Thyroid gland (tissue), 4 donors: Measurements from ENCODE around the gene OR2Y1. TPM values are rescaled to one million over a fixed set of nuclear protein-coding genes. Genes with fewer than 3 reads are reported as not detected.

Experiments used
- DNase-seq, 2 donors: peaks; one replicate each; pipeline ENCODE4 v3.0.0-alpha.2; 2019
- H3K27ac ChIP-seq, 3 donors: fragments of 200-600 bp; sonication (generic); 1 replicate in 2 of 3; 2 replicates in 1 of 3; pipeline ENCODE4 v1.5.1; 2016 to 2019; ENCODE audit warnings: mild to moderate bottlenecking in 1 of 3, moderate library complexity in 1 of 3
- H3K27me3 ChIP-seq: fragments of 200-600 bp; sonication (generic); one replicate; pipeline ENCODE4 v1.5.1; 2019
- H3K36me3 ChIP-seq, 2 donors: fragments of 200-600 bp; sonication (generic); one replicate each; pipeline ENCODE4 v1.5.1; 2016 to 2019
- H3K4me1 ChIP-seq, 2 donors: fragments of 200-600 bp; sonication (generic); one replicate each; pipeline ENCODE4 v1.5.1; 2017 to 2019
- H3K4me3 ChIP-seq, 3 donors: fragments of 200-600 bp; sonication (generic); replicated peaks in 1 of 3; 1 replicate in 2 of 3; 2 replicates in 1 of 3; pipeline ENCODE4 v1.5.1; 2016; ENCODE audit warnings: mild to moderate bottlenecking in 1 of 3
- H3K9me3 ChIP-seq: fragments of 200-600 bp; sonication (generic); one replicate; pipeline ENCODE4 v1.5.1; 2017
- CTCF ChIP-seq, 6 experiments: fragments of 200-600 bp in 3 of 6; fragments of 450-650 bp in 3 of 6; sonication (generic) in 3 of 6; IDR thresholded peaks; one replicate each; pipeline ENCODE4 v1.5.1; 2016 to 2019; ENCODE audit warnings: antibody characterized with exemption in 6 of 6, mild to moderate bottlenecking in 2 of 6, inconsistent platforms in 1 of 6, moderate library complexity in 1 of 6
- POLR2A ChIP-seq, 2 donors: fragments of 450-650 bp; IDR thresholded peaks; one replicate each; pipeline ENCODE4 v1.6.1; 2017; ENCODE audit warnings: antibody characterized with exemption in 2 of 2, mild to moderate bottlenecking in 2 of 2, moderate library complexity in 1 of 2
- WGBS, 2 donors: methylation state at CpG; one replicate each; pipeline ENCODE4 v1.1.5; 2017; 5-methylcytosine and 5-hydroxymethylcytosine counted together
- intact Hi-C: fragments of 100-400 bp; cut with DNase I; formaldehyde crosslinking; loops from one replicate; pipeline ENCODE4 v1.15.1; 2023
- total RNA-seq, 4 donors: library from RNA; depleted of rRNA; stranded (reverse); fragments of >200 nt; gene quantifications; one replicate each; pipeline ENCODE4 v1.2.3, GENCODE V29; 2016

Gene OR2Y1
- total RNA-seq, 4 donors from 2014 or later = not detected

GRCh38 chr5:180736536-180736935 lies 3.3 kb downstream of the OR2Y1 start:
- no peaks in the 10 kb centered on the region for H3K27me3 ChIP-seq
- intact Hi-C loops = no loop called here
- no peaks in the 10 kb centered on the region for H3K4me1 ChIP-seq
- no peak for DNase-seq
- no peak overlapping the region for H3K4me3 ChIP-seq
- 82% methylated on average over 2 of the region's 2 CpGs for WGBS, 2 donors
- H3K36me3 ChIP-seq = no peaks in the 10 kb centered on the region
- H3K27ac ChIP-seq = no peak overlapping the region
- TF ChIP-seq POLR2A (IDR thresholded peaks at IDR 0.05) = no peak
- TF ChIP-seq CTCF (IDR thresholded peaks at IDR 0.05) = no peak
- no peaks in the 10 kb centered on the region for H3K9me3 ChIP-seq

GRCh38 chr5:180724944-180725343 lies 14.9 kb downstream of the OR2Y1 start:
- Histone ChIP-seq H3K27ac (no peak overlapping the region), H3K9me3 (no peaks in the 10 kb centered on the region), H3K36me3 (no peaks in the 10 kb centered on the region), H3K27me3 (no peaks in the 10 kb centered on the region), H3K4me3 (no peak overlapping the region), H3K4me1 (no peaks in the 10 kb centered on the region)
- TF ChIP-seq POLR2A (IDR thresholded peaks at IDR 0.05) (no peak), CTCF (IDR thresholded peaks at IDR 0.05) (no peak)
- no peak for DNase-seq
- whole genome bisulfite sequencing, 2 donors = 89 to 91% methylated on average over 8 of the region's 8 CpGs
- intact Hi-C loops = no loop called here

DNA sequence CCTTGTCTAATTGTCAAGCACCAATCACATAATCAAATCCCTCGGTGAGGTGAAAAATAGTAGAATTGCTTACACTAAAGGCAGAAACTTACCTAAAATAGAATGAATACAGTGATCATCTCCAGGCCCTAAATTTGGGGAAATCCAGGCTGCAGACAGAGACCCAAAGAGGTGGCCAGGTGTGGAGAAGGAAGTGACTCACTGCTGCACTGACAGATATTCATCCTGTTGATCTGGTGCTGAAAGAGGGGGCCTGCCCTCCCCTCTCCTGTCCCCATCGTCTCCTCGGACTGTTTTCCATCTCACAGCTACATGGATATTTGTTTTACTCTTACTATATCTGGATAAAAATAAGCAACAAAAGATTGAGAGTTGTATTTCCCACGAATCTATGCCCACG lies 15.9 kb downstream of the OR2Y1 start:
- WGBS, 2 donors = 63 to 75% methylated on average over 5 of the region's 5 CpGs
- H3K4me1 ChIP-seq = no peaks in the 10 kb centered on the region
- no peak overlapping the region for H3K27ac ChIP-seq

DNA sequence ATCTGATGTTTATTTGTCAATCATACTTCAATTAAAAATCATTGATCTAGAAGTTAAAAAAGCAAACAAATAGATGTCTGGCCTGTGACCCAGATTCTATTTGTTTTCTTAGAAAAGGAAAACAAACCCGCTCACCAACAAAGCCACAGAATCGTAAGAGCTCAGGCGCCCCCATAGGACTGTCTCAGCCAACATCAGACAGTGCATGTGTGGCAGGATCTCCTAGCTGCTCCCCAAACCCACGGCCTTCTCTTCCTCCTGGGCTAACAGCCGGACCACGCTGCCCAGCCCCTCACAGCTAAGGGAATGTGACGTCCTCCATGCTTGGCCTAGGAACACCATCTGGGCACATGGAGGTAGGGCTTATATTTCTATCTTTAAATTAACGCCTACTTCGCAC lies 19.4 kb downstream of the OR2Y1 start:
- H3K4me1 ChIP-seq = no peaks in the 10 kb centered on the region

More for the DNA sequence above, 15.9 kb downstream of the OR2Y1 start:
- H3K36me3 ChIP-seq = no peaks in the 10 kb centered on the region
- no peaks in the 10 kb centered on the region for H3K9me3 ChIP-seq
- no peak for DNase-seq
- no peaks in the 10 kb centered on the region for H3K27me3 ChIP-seq
- no peak overlapping the region for H3K4me3 ChIP-seq
- intact Hi-C loops = no loop called here
- TF ChIP-seq CTCF (IDR thresholded peaks at IDR 0.05) (no peak), POLR2A (IDR thresholded peaks at IDR 0.05) (no peak)

GRCh38 chr5:180719781-180720180 lies 20.1 kb downstream of the OR2Y1 start:
- TF ChIP-seq CTCF (IDR thresholded peaks at IDR 0.05) (no peak), POLR2A (IDR thresholded peaks at IDR 0.05) (no peak)
- H3K36me3 ChIP-seq = no peaks in the 10 kb centered on the region
- WGBS, 2 donors = 73 to 83% methylated on average over 2 of the region's 2 CpGs
- no peaks in the 10 kb centered on the region for H3K27me3 ChIP-seq
- no peak for DNase-seq
- intact Hi-C loops = no loop called here
- no peak overlapping the region for H3K4me3 ChIP-seq
- H3K9me3 ChIP-seq = no peaks in the 10 kb centered on the region
- no peak overlapping the region for H3K27ac ChIP-seq
- H3K4me1 ChIP-seq = no peaks in the 10 kb centered on the region

More for the DNA sequence above, 19.4 kb downstream of the OR2Y1 start:
- Histone ChIP-seq H3K9me3 (no peaks in the 10 kb centered on the region), H3K27ac (no peak overlapping the region), H3K36me3 (no peaks in the 10 kb centered on the region), H3K4me3 (no peak overlapping the region), H3K27me3 (no peaks in the 10 kb centered on the region)
- intact Hi-C loops = no loop called here
- TF ChIP-seq CTCF (IDR thresholded peaks at IDR 0.05) = no peak
- TF ChIP-seq POLR2A (IDR thresholded peaks at IDR 0.05) = no peak
- DNase-seq = no peak
- WGBS, 2 donors = 91 to 92% methylated on average over 9 of the region's 9 CpGs
